ENCODE measurements around the gene ELAC2. TPM values are rescaled to one million over a fixed set of nuclear protein-coding genes. Genes with fewer than 3 reads are reported as not detected.
A peak's percentile ranks its signal among the peaks of the same experiment; 100 is the strongest.

The ELAC2 gene
- total RNA-seq, 1 experiment from 2014 or later: 64.4 TPM

DNA sequence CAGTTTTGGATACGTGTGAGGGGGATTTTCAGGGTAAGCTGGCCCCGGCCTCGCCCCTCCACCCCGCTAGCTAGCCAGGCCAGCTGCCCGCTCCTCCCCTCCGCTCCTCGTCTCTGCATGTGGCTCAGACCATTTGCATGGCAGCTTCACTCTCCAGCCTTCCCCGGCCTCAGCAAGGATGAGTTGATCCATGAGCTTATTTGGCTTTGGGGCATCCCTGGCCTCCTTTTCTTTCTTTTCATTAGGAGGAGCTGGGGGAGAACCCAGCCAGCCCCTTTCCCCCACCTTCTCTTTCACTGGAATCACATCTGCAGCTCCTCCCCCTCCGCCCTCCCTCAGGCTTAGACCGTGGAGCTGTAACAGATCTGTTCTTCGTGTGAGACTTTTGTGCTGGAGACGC lies 30.7 kb downstream of the ELAC2 start:
- ChIA-PET CTCF (no interaction called here), POLR2A (ENCODE audit: low non-redundant PET) (no interaction called here)
- TF ChIP-seq, protein P1, sequence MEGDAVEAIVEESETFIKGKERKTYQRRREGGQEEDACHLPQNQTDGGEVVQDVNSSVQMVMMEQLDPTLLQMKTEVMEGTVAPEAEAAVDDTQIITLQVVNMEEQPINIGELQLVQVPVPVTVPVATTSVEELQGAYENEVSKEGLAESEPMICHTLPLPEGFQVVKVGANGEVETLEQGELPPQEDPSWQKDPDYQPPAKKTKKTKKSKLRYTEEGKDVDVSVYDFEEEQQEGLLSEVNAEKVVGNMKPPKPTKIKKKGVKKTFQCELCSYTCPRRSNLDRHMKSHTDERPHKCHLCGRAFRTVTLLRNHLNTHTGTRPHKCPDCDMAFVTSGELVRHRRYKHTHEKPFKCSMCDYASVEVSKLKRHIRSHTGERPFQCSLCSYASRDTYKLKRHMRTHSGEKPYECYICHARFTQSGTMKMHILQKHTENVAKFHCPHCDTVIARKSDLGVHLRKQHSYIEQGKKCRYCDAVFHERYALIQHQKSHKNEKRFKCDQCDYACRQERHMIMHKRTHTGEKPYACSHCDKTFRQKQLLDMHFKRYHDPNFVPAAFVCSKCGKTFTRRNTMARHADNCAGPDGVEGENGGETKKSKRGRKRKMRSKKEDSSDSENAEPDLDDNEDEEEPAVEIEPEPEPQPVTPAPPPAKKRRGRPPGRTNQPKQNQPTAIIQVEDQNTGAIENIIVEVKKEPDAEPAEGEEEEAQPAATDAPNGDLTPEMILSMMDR (conservative IDR thresholded peaks at IDR 0.05; ENCODE audit: low read depth, low read length): no peak
- TF ChIP-seq EZH2 (IDR thresholded peaks at IDR 0.05; ENCODE audit: borderline replicate concordance, low read depth, low read length, poor library complexity, severe bottlenecking): no peak
- no TSS peak for BruUV-seq (replicated peaks)
- H3K4me3 ChIP-seq (ENCODE audit: low read depth, low read length, poor library complexity, severe bottlenecking): no peak overlapping the region
- H3K27ac ChIP-seq (ENCODE audit: low read depth, low read length, poor library complexity, severe bottlenecking): no peak overlapping the region
- H3K27me3 ChIP-seq (replicated peaks; ENCODE audit: insufficient read depth, low read depth, low read length, poor library complexity): no peaks in the 10 kb centered on the region
- no peaks in the 10 kb centered on the region for H3K9me3 ChIP-seq (ENCODE audit: low read depth, low read length, poor library complexity, severe bottlenecking)
- H3K36me3 ChIP-seq (ENCODE audit: insufficient read depth, low read length, poor library complexity, severe bottlenecking): peaks cover 8% of the 10 kb centered on the region
- intact Hi-C loops (cut with micrococcal nuclease; ENCODE audit: unreplicated experiment): no loop called here
- H3K4me1 ChIP-seq (ENCODE audit: insufficient read depth, low read length, poor library complexity, severe bottlenecking): no peaks in the 10 kb centered on the region
- DNase-seq (ENCODE audit: low spot score): no peak

DNA sequence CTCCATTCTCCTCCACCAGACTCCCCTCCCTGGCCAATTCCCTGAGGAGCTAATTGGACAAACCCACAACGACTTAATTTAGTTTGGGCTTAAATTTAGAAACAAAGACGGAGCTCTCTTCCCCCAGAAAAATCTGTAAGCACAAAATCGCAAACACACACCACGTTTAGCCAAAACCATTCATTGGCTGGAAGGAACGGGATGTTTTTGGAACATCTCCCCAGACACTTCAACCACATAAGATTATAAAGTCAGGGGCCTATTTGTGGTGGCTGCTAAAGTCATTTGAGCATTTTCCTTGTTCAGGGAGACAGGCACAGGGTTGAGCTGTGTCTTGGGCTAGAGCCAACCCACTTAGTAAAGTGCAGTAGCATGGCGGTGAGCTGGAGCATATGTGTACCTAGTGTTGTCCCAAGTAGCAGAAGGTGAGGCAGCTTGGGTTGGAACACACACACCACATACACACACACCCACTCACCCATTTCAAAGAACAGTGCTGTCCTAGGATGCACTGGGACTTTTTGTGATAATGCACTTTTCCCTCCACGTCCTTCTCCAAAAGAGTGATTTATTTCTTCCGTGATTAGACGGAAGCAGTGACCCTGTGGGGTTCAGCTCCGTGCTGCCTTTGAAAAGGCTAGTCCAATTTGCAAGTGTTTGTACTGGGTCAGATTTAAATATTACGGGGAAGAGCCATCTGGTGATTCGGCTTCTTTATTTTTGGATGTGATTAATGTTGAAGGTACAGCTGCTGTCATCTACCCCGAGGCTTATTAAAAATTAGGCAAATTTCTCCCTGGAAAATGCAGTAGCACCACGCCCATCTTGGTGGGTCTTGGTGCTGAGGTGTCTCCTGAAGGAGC lies 32.2 kb downstream of the ELAC2 start:
- no TSS peak for BruUV-seq (replicated peaks)
- DNase-seq (ENCODE audit: low spot score): peak; percentile 10
- Histone ChIP-seq H3K27ac (ENCODE audit: low read depth, low read length, poor library complexity, severe bottlenecking) (no peak overlapping the region), H3K4me1 (ENCODE audit: insufficient read depth, low read length, poor library complexity, severe bottlenecking) (no peaks in the 10 kb centered on the region), H3K27me3 (replicated peaks; ENCODE audit: insufficient read depth, low read depth, low read length, poor library complexity) (no peaks in the 10 kb centered on the region), H3K9me3 (ENCODE audit: low read depth, low read length, poor library complexity, severe bottlenecking) (no peaks in the 10 kb centered on the region), H3K4me3 (ENCODE audit: low read depth, low read length, poor library complexity, severe bottlenecking) (no peak overlapping the region), H3K36me3 (ENCODE audit: insufficient read depth, low read length, poor library complexity, severe bottlenecking) (no peaks in the 10 kb centered on the region)
- ChIA-PET POLR2A (ENCODE audit: low non-redundant PET) (no interaction called here), CTCF (no interaction called here)
- intact Hi-C loops (cut with micrococcal nuclease; ENCODE audit: unreplicated experiment): no loop called here
- TF ChIP-seq, protein P1 (conservative IDR thresholded peaks at IDR 0.05; ENCODE audit: low read depth, low read length): no peak
- TF ChIP-seq EZH2 (IDR thresholded peaks at IDR 0.05; ENCODE audit: borderline replicate concordance, low read depth, low read length, poor library complexity, severe bottlenecking): no peak

DNA sequence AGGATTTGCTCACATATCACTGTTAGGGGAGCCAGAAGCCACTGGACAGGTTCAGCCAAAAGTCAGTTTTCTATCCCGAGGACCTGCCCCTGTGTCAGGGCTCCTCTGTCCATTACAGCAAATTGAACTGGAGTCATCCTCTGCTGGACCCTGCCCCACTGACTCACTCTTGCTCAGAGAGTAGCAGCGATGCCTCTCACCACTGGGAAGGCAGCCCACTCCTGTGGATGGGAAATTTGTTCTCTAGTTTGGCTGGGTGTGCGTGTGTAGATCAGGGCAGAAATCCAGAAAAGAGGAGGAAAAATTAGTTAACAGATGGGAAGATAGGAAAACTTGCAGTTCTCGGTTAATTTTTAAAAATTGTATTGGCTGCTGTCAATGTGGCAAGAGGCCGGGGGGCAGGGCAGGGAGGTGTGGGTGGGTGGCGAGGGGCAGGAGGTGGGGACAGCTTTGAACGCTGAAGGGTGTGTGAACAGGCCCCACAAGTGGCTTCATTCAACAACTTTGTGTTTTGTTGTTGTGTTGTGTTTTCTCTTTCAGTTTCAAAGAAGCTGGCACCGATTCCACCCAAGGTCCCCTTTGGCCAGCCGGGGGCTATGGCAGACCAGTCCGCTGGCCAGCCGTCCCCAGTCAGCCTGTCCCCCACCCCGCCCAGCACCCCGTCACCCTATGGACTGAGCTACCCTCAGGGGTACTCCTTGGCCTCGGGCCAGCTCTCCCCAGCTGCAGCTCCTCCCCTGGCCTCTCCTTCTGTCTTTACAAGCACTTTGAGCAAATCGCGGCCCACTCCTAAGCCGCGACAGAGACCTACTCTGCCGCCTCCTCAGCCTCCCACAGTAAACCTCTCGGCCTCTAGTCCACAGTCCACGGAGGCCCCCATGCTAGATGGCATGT lies 33.6 kb downstream of the ELAC2 start:
- intact Hi-C loops (cut with micrococcal nuclease; ENCODE audit: unreplicated experiment): no loop called here
- no TSS peak for BruUV-seq (replicated peaks)
- Histone ChIP-seq H3K9me3 (ENCODE audit: low read depth, low read length, poor library complexity, severe bottlenecking) (no peaks in the 10 kb centered on the region), H3K4me1 (ENCODE audit: insufficient read depth, low read length, poor library complexity, severe bottlenecking) (no peaks in the 10 kb centered on the region), H3K4me3 (ENCODE audit: low read depth, low read length, poor library complexity, severe bottlenecking) (no peak overlapping the region), H3K36me3 (ENCODE audit: insufficient read depth, low read length, poor library complexity, severe bottlenecking) (no peaks in the 10 kb centered on the region), H3K27me3 (replicated peaks; ENCODE audit: insufficient read depth, low read depth, low read length, poor library complexity) (no peaks in the 10 kb centered on the region), H3K27ac (ENCODE audit: low read depth, low read length, poor library complexity, severe bottlenecking) (no peak overlapping the region)
- ChIA-PET CTCF (no interaction called here), POLR2A (ENCODE audit: low non-redundant PET) (no interaction called here)
- TF ChIP-seq EZH2 (IDR thresholded peaks at IDR 0.05; ENCODE audit: borderline replicate concordance, low read depth, low read length, poor library complexity, severe bottlenecking): no peak
- TF ChIP-seq, protein P1 (conservative IDR thresholded peaks at IDR 0.05; ENCODE audit: low read depth, low read length): no peak
- no peak for DNase-seq (ENCODE audit: low spot score)

Measured in A673 (cell line).